ENCODE results near the gene PCBP3.
"Not testable (repeated sequence)": the region's sequence is repeated elsewhere in the genome, so short reads cannot be mapped to it uniquely, and the experiment has no call there.

PCBP3 gene

GRCh38 chr21:45698493-45699184 lies 55.1 kb downstream of the PCBP3 start:
- peak; percentile 28 to 38 for DNase-seq

- no peak for DNase-seq
Measured at GRCh38 chr21:45699251-45699942, 55.9 kb downstream of the PCBP3 start.

GRCh38 chr21:45699966-45700365 lies 56.4 kb downstream of the PCBP3 start:
- DNase-seq = no peak

- no peak for DNase-seq
Measured at GRCh38 chr21:45700461-45700860, 56.9 kb downstream of the PCBP3 start.

GRCh38 chr21:45704311-45705108 lies 61.0 kb downstream of the PCBP3 start:
- no peak for DNase-seq

- no peak for DNase-seq
Measured at GRCh38 chr21:45706299-45706698, 62.8 kb downstream of the PCBP3 start.

GRCh38 chr21:45709173-45709572 lies 65.6 kb downstream of the PCBP3 start:
- no peak for DNase-seq

- DNase-seq = no peak
Measured at GRCh38 chr21:45709696-45710268, 66.3 kb downstream of the PCBP3 start.

GRCh38 chr21:45710306-45710705 lies 66.8 kb downstream of the PCBP3 start:
- DNase-seq = not testable (repeated sequence)

- DNase-seq = no peak
Measured at GRCh38 chr21:45713613-45714012, 70.1 kb downstream of the PCBP3 start.

- no peak for DNase-seq
Measured at GRCh38 chr21:45715441-45715840, 71.9 kb downstream of the PCBP3 start.

- no peak for DNase-seq
Measured at GRCh38 chr21:45718413-45718812, 74.9 kb downstream of the PCBP3 start.

GRCh38 chr21:45719177-45719802 lies 75.8 kb downstream of the PCBP3 start:
- DNase-seq = no peak

- not testable (repeated sequence) for DNase-seq
Measured at GRCh38 chr21:45720204-45720603, 76.7 kb downstream of the PCBP3 start.

- no peak for DNase-seq
Measured at GRCh38 chr21:45721671-45722070, 78.1 kb downstream of the PCBP3 start.

GRCh38 chr21:45723049-45723958 lies 79.8 kb downstream of the PCBP3 start:
- DNase-seq = peak in 1 of 2 experiments; percentile 25

GRCh38 chr21:45724345-45724961 lies 80.9 kb downstream of the PCBP3 start:
- no peak for DNase-seq

- no peak for DNase-seq
Measured at GRCh38 chr21:45724994-45725843, 81.7 kb downstream of the PCBP3 start.

GRCh38 chr21:45725844-45726200 lies 82.3 kb downstream of the PCBP3 start:
- DNase-seq = no peak

GRCh38 chr21:45726438-45726837 lies 82.9 kb downstream of the PCBP3 start:
- DNase-seq = no peak
